ENCODE measurements around the gene SAXO1.

Gene SAXO1

DNA sequence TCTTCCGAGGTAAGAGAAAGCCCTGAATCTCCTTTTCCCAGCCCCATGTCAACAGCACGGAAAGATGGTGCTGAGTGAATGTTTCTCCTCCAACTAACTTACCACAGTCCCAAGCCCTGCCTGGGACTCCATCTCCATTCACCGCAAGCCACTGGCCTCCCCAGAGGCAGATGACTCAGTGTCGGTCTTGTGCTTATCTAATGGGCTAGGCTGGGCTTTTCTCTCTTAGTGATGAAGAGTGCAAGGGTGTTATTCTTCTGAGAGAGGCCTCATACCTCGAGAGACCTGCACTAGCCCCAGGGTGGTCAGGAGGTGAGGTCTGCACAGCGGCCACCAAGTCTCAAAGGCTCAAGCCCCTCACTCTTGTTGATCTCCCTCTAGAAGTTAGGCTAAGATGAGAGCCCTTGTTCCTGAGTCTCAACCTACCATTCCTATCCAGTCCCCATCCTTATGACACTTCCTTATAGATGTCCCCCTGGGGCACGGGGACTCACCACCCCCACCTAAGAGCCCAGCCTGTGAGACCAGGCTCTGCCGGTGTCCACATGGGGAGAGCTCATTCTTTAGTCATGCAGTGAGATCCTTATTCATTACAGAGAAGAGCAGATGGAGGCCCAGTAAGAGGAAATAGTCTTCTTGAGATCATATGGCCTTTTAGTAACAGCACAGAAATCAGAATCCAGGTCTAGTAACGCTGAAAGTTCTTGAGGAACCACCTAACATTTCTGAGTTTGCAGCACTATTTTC lies 127.0 kb downstream of the SAXO1 start:
- Histone ChIP-seq H3K9me3 (ENCODE audit: insufficient read depth, low read length) (no peaks in the 10 kb centered on the region; the same call in 1 of the 2 replicates), H3K4me1 (ENCODE audit: insufficient read depth, insufficient read length) (peaks cover 17% of the 10 kb centered on the region), H3K4me3 (ENCODE audit: insufficient read length, low read depth) (no peak overlapping the region), H3K9ac (ENCODE audit: insufficient read length, low read depth) (no peak overlapping the region), H3K27me3 (ENCODE audit: insufficient read depth, insufficient read length) (no peaks in the 10 kb centered on the region), H3K36me3 (ENCODE audit: insufficient read depth, insufficient read length, low read length) (no peaks in the 10 kb centered on the region)
- TF ChIP-seq YY1 (IDR thresholded peaks at IDR 0.05; ENCODE audit: insufficient read depth, insufficient read length) (no peak), ZNF274 (IDR thresholded peaks at IDR 0.05; ENCODE audit: low read depth, low read length) (no peak), SUZ12 (IDR thresholded peaks at IDR 0.05; ENCODE audit: extremely low read depth, insufficient read depth, insufficient read length) (no peak)
- no peak for DNase-seq (ENCODE audit: low read depth, low spot score)

DNA sequence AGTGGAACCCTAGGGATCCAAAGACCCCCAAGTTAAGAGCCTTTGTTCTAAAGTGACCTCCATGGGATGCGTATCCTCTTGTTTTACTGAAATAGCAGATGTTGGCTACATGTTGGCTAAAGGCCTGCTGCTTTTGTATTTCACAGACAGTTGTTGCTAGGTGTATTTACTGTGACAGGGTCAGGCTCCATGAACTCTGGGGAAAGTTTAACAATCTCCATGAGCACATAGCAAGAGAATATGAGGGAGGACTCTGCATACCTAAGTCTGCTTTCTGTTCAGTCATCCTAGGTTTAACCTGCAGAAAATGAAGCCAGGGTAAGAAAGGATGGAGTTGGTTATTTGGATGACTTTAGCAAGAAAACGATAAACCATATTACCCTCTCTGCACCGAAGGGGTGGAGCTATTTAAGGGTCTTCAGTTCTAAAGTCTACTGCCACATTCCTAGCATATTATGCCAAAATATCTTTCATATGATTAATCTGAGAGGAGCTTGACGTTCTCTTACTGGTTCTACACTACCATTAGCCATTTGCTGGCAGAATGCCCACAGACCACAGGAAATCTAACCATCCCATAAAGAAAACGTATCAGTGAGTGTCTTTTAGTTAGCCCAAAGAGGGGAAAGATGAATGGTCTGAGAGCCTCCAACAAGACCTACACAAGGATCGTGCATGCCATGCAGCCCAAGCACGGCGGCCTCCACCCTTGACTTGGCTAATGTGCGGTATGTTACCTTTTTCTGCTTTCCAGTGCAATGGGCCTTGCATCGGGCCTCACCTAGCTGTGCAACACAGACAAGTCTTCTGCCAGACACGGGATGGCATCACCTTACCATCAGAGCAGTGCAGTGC lies 127.8 kb downstream of the SAXO1 start:
- Histone ChIP-seq H3K4me3 (ENCODE audit: insufficient read length, low read depth) (no peak overlapping the region), H3K4me1 (ENCODE audit: insufficient read depth, insufficient read length) (peaks cover 15% of the 10 kb centered on the region), H3K9me3 (ENCODE audit: insufficient read depth, low read length) (no peaks in the 10 kb centered on the region; the same call in 1 of the 2 replicates), H3K9ac (ENCODE audit: insufficient read length, low read depth) (no peak overlapping the region), H3K27me3 (ENCODE audit: insufficient read depth, insufficient read length) (no peaks in the 10 kb centered on the region), H3K36me3 (ENCODE audit: insufficient read depth, insufficient read length, low read length) (no peaks in the 10 kb centered on the region)
- no peak for TF ChIP-seq ZNF274 (IDR thresholded peaks at IDR 0.05; ENCODE audit: low read depth, low read length)
- no peak for TF ChIP-seq SUZ12 (IDR thresholded peaks at IDR 0.05; ENCODE audit: extremely low read depth, insufficient read depth, insufficient read length)
- TF ChIP-seq YY1 (IDR thresholded peaks at IDR 0.05; ENCODE audit: insufficient read depth, insufficient read length), result no peak
- DNase-seq (ENCODE audit: low read depth, low spot score), result no peak

DNA sequence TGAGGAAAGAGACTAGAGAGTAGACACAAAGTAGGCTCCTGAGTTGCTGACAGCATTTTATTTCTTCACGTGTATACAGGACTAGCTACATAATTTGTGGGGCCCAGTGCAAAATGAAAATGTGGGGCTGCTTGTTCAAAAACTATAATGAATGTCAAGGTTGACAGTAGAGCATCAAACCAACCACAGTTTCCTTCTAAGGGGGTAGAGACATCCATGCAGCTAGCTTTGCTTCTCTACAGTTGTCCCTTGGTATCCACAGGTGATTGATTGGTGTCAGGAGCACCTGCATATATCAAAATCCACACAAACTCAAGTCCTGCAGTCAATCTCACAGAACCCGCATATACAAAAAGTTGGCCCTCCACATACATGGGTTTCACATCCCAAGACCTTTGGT lies 129.6 kb downstream of the SAXO1 start:
- no peak for DNase-seq (ENCODE audit: low read depth, low spot score)
- Histone ChIP-seq H3K4me3 (ENCODE audit: insufficient read length, low read depth) (no peak overlapping the region), H3K4me1 (ENCODE audit: insufficient read depth, insufficient read length) (peaks cover 8% of the 10 kb centered on the region), H3K9ac (ENCODE audit: insufficient read length, low read depth) (no peak overlapping the region), H3K27me3 (ENCODE audit: insufficient read depth, insufficient read length) (no peaks in the 10 kb centered on the region), H3K9me3 (ENCODE audit: insufficient read depth, low read length) (no peaks in the 10 kb centered on the region; the same call in 1 of the 2 replicates), H3K36me3 (ENCODE audit: insufficient read depth, insufficient read length, low read length) (no peaks in the 10 kb centered on the region)
- no peak for TF ChIP-seq SUZ12 (IDR thresholded peaks at IDR 0.05; ENCODE audit: extremely low read depth, insufficient read depth, insufficient read length)
- TF ChIP-seq ZNF274 (IDR thresholded peaks at IDR 0.05; ENCODE audit: low read depth, low read length), result no peak
- TF ChIP-seq YY1 (IDR thresholded peaks at IDR 0.05; ENCODE audit: insufficient read depth, insufficient read length), result no peak

DNA sequence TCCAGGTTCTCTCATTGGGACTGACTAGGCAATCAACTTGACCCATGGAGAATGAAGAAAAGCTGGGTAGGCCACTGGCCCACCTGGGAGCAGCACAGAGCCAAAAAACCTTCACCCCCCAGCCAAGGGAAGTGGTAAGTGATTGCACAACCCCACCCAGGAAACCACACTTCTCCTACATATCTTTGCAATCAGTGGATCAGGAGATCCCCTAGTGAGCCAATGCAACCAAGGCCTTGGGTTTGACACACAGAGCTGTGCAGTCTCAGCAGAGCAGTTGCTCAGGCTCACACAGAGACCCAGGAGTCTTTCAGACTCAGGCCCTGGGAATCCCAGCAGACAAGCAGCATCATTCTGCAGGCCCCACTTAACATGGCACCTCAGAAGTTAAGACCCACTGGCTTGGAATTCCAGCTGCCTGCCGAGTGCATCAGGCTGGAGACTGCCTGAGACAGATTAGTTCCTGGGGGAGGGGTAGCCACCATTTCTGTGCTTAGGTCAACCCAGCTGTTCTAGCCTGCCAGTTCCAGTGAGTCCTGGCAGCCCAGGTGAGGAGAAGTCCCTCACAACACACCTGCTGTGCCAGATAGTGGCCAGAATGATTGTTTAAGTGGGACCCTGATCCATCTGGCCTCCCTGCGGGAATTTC lies 136.4 kb downstream of the SAXO1 start:
- Histone ChIP-seq H3K9ac (ENCODE audit: insufficient read length, low read depth) (no peak overlapping the region), H3K4me1 (ENCODE audit: insufficient read depth, insufficient read length) (no peaks in the 10 kb centered on the region), H3K27me3 (ENCODE audit: insufficient read depth, insufficient read length) (no peaks in the 10 kb centered on the region), H3K36me3 (ENCODE audit: insufficient read depth, insufficient read length, low read length) (no peaks in the 10 kb centered on the region), H3K9me3 (ENCODE audit: insufficient read depth, low read length) (peaks cover 23% of the 10 kb centered on the region; the same call in 1 of the 2 replicates), H3K4me3 (ENCODE audit: insufficient read length, low read depth) (no peak overlapping the region)
- DNase-seq (ENCODE audit: low read depth, low spot score), result no peak
- TF ChIP-seq SUZ12 (IDR thresholded peaks at IDR 0.05; ENCODE audit: extremely low read depth, insufficient read depth, insufficient read length) (no peak), ZNF274 (IDR thresholded peaks at IDR 0.05; ENCODE audit: low read depth, low read length) (no peak), YY1 (IDR thresholded peaks at IDR 0.05; ENCODE audit: insufficient read depth, insufficient read length) (no peak)

DNA sequence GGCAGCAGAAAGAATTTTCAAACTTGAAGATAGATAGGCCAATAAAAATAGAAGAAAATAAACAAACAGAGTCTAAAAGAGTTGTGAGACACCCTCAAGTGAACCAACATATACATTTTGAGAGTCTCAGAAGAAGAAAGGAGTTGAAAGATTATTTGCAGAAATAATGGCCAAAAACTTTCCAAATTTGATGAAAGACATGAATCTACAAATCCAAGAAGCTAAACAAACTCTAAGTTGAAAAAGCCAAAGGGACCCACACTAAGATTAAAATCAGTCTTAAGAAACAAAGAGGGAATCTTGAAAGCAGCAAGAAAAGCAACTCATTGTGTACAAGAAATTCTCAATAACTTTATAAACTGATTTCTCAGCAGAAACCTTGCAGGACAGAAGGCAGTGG lies 137.0 kb downstream of the SAXO1 start:
- TF ChIP-seq ZNF274 (IDR thresholded peaks at IDR 0.05; ENCODE audit: low read depth, low read length), result no peak
- no peak for TF ChIP-seq YY1 (IDR thresholded peaks at IDR 0.05; ENCODE audit: insufficient read depth, insufficient read length)
- no peak for TF ChIP-seq SUZ12 (IDR thresholded peaks at IDR 0.05; ENCODE audit: extremely low read depth, insufficient read depth, insufficient read length)
- H3K36me3 ChIP-seq (ENCODE audit: insufficient read depth, insufficient read length, low read length), result no peaks in the 10 kb centered on the region
- no peak overlapping the region for H3K9ac ChIP-seq (ENCODE audit: insufficient read length, low read depth)
- no peak overlapping the region for H3K4me3 ChIP-seq (ENCODE audit: insufficient read length, low read depth)
- no peaks in the 10 kb centered on the region for H3K4me1 ChIP-seq (ENCODE audit: insufficient read depth, insufficient read length)
- DNase-seq (ENCODE audit: low read depth, low spot score), result no peak
- no peaks in the 10 kb centered on the region for H3K27me3 ChIP-seq (ENCODE audit: insufficient read depth, insufficient read length)
- H3K9me3 ChIP-seq (ENCODE audit: insufficient read depth, low read length), result peaks cover 23% of the 10 kb centered on the region; the same call in 1 of the 2 replicates

DNA sequence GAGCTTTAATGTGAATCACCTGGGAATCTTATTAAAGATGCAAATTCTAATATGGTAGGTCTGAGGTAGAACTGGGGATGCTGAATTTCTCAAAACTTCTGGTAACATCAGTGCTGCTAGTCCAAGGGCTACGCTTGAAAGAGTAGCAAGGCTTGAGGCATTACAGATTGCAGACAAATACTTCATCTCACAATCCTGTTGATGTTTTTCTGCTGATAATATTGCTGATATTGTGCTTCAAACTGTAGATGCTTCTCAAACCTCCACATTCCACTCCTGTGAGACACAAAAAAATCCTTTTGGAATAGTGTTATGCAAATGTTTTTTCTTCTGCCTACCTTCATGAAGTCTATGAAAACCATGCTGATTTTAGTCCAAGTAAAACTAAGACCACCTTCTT lies 139.5 kb downstream of the SAXO1 start:
- H3K9ac ChIP-seq (ENCODE audit: insufficient read length, low read depth), result no peak overlapping the region
- H3K36me3 ChIP-seq (ENCODE audit: insufficient read depth, insufficient read length, low read length), result no peaks in the 10 kb centered on the region
- H3K9me3 ChIP-seq (ENCODE audit: insufficient read depth, low read length), result peaks cover 23% of the 10 kb centered on the region; the same call in 1 of the 2 replicates
- H3K4me1 ChIP-seq (ENCODE audit: insufficient read depth, insufficient read length), result no peaks in the 10 kb centered on the region
- no peak overlapping the region for H3K4me3 ChIP-seq (ENCODE audit: insufficient read length, low read depth)
- TF ChIP-seq YY1 (IDR thresholded peaks at IDR 0.05; ENCODE audit: insufficient read depth, insufficient read length) (no peak), ZNF274 (IDR thresholded peaks at IDR 0.05; ENCODE audit: low read depth, low read length) (no peak), SUZ12 (IDR thresholded peaks at IDR 0.05; ENCODE audit: extremely low read depth, insufficient read depth, insufficient read length) (no peak)
- H3K27me3 ChIP-seq (ENCODE audit: insufficient read depth, insufficient read length), result no peaks in the 10 kb centered on the region
- DNase-seq (ENCODE audit: low read depth, low spot score), result no peak

All from NT2/D1 (cell line).